NCI-H2107 (cell line): Measurements from ENCODE around the gene USP51.
"Not testable (repeated sequence)": the region's sequence is repeated elsewhere in the genome, so short reads cannot be mapped to it uniquely, and the experiment has no call there.

Experiments
- DNase-seq: peaks from one replicate; lab custom pipeline; 2025; lab: John Stamatoyannopoulos, UW

USP51 gene

GRCh38 chrX:55489314-55490009 is at the start of gene USP51:
Gene USP51, minus strand, starts transcription at chrX:55489848. Its CDS starts 909 bp downstream, at chrX:55488939.
- DNase-seq, result no peak

GRCh38 chrX:55524487-55524886 is 34.8 kb upstream of the USP51 start:
- no peak for DNase-seq

- no peak for DNase-seq
Measured at GRCh38 chrX:55523356-55523755, 33.7 kb upstream of the USP51 start.

- no peak for DNase-seq
Measured at GRCh38 chrX:55522596-55523276, 33.1 kb upstream of the USP51 start.

- DNase-seq, result no peak
Measured at GRCh38 chrX:55521687-55522086, 32.0 kb upstream of the USP51 start.

GRCh38 chrX:55516794-55517481 is 27.3 kb upstream of the USP51 start:
- DNase-seq, result not testable (repeated sequence)

- DNase-seq, result not testable (repeated sequence)
Measured at GRCh38 chrX:55513045-55513737, 23.5 kb upstream of the USP51 start.

GRCh38 chrX:55508410-55509152 is 18.9 kb upstream of the USP51 start:
- not testable (repeated sequence) for DNase-seq

- not testable (repeated sequence) for DNase-seq
Measured at GRCh38 chrX:55507699-55508098, 18.1 kb upstream of the USP51 start.

- not testable (repeated sequence) for DNase-seq
Measured at GRCh38 chrX:55507010-55507409, 17.4 kb upstream of the USP51 start.

- no peak for DNase-seq
Measured at GRCh38 chrX:55490974-55491373, 1.3 kb upstream of the USP51 start.

GRCh38 chrX:55490121-55490520 is 473 bp upstream of the USP51 start:
- no peak for DNase-seq

- DNase-seq, result peak; percentile 8
Measured at GRCh38 chrX:55488593-55489313, 895 bp downstream of the USP51 start.

- no peak for DNase-seq
Measured at GRCh38 chrX:55488006-55488592, 1.5 kb downstream of the USP51 start.

- no peak for DNase-seq
Measured at GRCh38 chrX:55487143-55487542, 2.5 kb downstream of the USP51 start.

GRCh38 chrX:55486736-55487135 is 2.9 kb downstream of the USP51 start:
- DNase-seq, result no peak

GRCh38 chrX:55484948-55485347 is 4.7 kb downstream of the USP51 start:
- no peak for DNase-seq

- DNase-seq, result no peak
Measured at GRCh38 chrX:55480390-55481062, 9.1 kb downstream of the USP51 start.

GRCh38 chrX:55479956-55480355 is 9.7 kb downstream of the USP51 start:
- DNase-seq, result not testable (repeated sequence)

- DNase-seq, result not testable (repeated sequence)
Measured at GRCh38 chrX:55465791-55466190, 23.9 kb downstream of the USP51 start.
